Skeletal muscle cell (primary cell): ENCODE measurements around the gene SPATA2.

Source experiments
- DNase-seq: peaks from one replicate; pipeline ENCODE4 v3.0.0-alpha.2; 2010; ENCODE audit warnings: low read depth
- H3K4me3 ChIP-seq: 2 replicates; pipeline ENCODE4 v1.5.1; 2011; ENCODE audit warnings: low read depth, mild to moderate bottlenecking, control low read depth, low read length, moderate library complexity

Gene SPATA2

GRCh38 chr20:49888212-49889000 is 26.9 kb downstream of the SPATA2 start:
- no peak for DNase-seq
- no peak overlapping the region for H3K4me3 ChIP-seq

- no peak overlapping the region for H3K4me3 ChIP-seq
- no peak for DNase-seq
These were observed 27.8 kb downstream of the SPATA2 start for GRCh38 chr20:49887251-49888211.

DNA sequence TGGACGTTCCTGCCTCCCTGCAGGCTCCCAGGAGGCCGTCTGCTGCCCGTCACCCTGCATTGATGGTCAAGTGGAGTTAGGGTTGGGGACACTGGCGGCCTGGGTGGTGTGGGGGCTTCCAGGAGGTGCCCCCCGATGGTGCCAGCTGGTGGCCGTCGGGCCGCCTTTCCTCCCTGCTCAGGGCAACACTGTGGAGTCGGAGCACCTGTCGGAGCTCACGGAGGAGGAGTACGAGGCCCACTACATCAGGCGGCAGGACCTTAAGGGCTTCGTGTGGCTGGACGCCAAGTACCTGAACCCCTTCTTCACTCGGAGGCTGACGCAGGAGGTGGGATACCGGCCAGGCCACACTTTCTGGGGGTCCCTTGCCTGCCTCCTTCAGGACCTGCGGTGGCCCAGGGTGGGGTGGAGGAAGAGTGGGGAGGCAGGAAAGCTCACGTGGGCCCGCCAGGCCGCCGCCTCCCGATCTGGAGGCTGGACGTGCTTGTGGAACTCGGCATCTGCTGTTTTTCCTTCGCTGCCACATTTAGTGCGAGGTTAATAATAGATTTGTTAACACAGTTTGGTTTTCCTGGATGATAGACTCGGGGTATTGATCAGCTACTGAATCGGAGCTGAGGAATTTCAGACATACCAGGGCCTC is 28.6 kb downstream of the SPATA2 start:
- no peak overlapping the region for H3K4me3 ChIP-seq
- DNase-seq: no peak

DNA sequence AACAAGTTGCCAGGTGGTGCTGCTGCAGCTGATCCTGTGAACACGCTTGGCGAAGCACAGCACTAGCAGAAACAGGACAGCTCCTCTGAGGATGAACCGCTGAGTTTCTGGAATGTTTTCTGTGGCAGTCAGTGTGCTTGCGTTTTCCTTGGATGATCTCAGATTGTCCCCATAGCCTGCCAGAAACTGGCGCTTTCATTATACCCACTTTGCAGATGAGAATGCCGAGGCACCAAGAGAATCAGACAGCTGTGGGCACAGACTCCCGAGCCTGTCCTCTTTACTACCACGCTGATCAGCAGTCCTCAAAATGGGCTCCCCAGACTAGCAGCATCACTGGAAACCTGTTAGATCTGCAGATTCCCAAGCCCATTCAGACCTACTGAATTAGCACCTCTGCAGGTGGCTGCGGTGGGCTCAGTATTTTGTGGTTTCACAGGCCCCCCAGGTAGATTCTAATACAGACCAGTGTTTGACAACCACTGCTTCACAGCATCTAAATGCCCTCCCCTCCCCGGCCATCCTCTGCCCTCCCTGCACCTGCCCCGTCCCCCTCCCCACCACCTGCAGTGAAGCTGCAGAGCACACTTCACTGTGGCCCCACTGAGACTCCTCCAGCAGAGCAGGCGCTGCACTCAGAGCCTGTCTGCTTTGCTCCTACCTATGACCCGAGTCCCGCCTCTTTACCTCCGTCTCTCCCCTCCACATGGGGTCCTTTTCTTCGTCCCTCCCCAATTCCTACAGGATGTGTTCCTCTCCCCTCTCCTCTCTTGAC is 29.6 kb downstream of the SPATA2 start:
- DNase-seq: no peak
- H3K4me3 ChIP-seq: no peak overlapping the region

- no peak for DNase-seq
- H3K4me3 ChIP-seq: no peak overlapping the region
These were observed 32.0 kb downstream of the SPATA2 start for GRCh38 chr20:49883246-49883802.

GRCh38 chr20:49882171-49882970 is 33.0 kb downstream of the SPATA2 start:
- no peak for DNase-seq
- H3K4me3 ChIP-seq: no peak overlapping the region

- H3K4me3 ChIP-seq: no peak overlapping the region
- DNase-seq: no peak
These were observed 34.4 kb downstream of the SPATA2 start for GRCh38 chr20:49880724-49881445.

- DNase-seq: no peak
- no peak overlapping the region for H3K4me3 ChIP-seq
These were observed 35.2 kb downstream of the SPATA2 start for GRCh38 chr20:49880177-49880576.

- DNase-seq: no peak
- no peak overlapping the region for H3K4me3 ChIP-seq
These were observed 36.4 kb downstream of the SPATA2 start for GRCh38 chr20:49878977-49879376.

GRCh38 chr20:49877386-49877921 is 37.9 kb downstream of the SPATA2 start:
- no peak for DNase-seq
- H3K4me3 ChIP-seq: no peak overlapping the region

GRCh38 chr20:49874696-49875095 is 40.6 kb downstream of the SPATA2 start:
- no peak overlapping the region for H3K4me3 ChIP-seq
- DNase-seq: no peak

DNA sequence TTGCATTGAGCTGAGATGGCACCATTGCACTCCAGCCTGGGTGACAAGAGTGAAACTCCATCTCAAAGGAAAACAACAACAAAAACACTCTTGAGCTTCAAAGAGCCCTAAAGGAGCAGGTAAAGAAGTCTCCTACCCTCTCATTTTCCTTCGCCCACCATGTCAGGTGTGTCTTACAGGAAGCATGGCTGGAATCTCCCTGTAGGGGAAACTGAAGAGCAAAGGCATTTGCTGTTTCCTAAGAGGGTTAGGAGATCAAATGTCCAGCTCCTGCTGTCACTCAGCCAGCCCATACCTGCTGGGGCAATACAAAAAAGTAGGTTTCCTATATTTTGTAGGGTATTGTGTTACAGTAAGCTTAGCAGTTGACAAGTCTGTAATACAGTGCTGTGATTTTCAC is 43.3 kb downstream of the SPATA2 start:
- H3K4me3 ChIP-seq: no peak overlapping the region
- no peak for DNase-seq

GRCh38 chr20:49871391-49871948 is 43.9 kb downstream of the SPATA2 start:
- no peak overlapping the region for H3K4me3 ChIP-seq
- DNase-seq: no peak

- DNase-seq: no peak
- H3K4me3 ChIP-seq: no peak overlapping the region
These were observed 45.1 kb downstream of the SPATA2 start for GRCh38 chr20:49870261-49870660.

DNA sequence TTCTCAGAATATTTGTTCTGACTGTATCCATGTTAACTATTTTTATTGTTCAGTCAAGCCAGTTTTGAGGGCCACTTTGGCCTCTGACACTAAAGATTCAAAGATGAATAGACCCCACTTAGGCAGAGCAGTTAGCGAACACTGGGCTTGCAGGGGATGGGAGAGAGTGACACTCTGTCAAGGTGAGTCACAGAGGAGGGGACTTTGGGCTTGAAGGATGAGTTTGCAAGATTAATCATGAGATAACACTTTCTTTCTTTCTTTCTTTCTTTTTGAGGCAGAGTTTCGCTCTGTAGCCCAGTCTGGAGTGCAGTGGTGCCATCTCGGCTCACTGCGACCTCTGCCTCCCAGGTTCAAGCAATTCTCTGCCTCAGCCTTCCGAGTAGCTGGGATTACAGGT is 46.4 kb downstream of the SPATA2 start:
- no peak for DNase-seq
- no peak overlapping the region for H3K4me3 ChIP-seq

GRCh38 chr20:49868538-49868937 is 46.8 kb downstream of the SPATA2 start:
- DNase-seq: no peak
- no peak overlapping the region for H3K4me3 ChIP-seq
